GM12873 (cell line): ENCODE results near the gene ABCB11.

Source experiments
- CTCF ChIP-seq: IDR thresholded peaks from 2 replicates; pipeline ENCODE4 v1.5.1; 2012; ENCODE audit warnings: low read depth, mild to moderate bottlenecking, moderate library complexity, low read length, control low read depth; ENCODE audit not compliant: insufficient read depth; ENCODE audit errors: missing control alignments

The ABCB11 gene

GRCh38 chr2:169049142-169049541 is 18.0 kb upstream of the ABCB11 start:
- no peak for TF ChIP-seq CTCF

GRCh38 chr2:169047256-169048250 is 16.4 kb upstream of the ABCB11 start:
- TF ChIP-seq CTCF = no peak

GRCh38 chr2:169046440-169047151 is 15.5 kb upstream of the ABCB11 start:
- no peak for TF ChIP-seq CTCF

- no peak for TF ChIP-seq CTCF
These were observed 11.7 kb upstream of the ABCB11 start for GRCh38 chr2:169042856-169043255.

- no peak for TF ChIP-seq CTCF
These were observed 10.5 kb upstream of the ABCB11 start for GRCh38 chr2:169041594-169041993.

GRCh38 chr2:169039702-169040101 is 8.6 kb upstream of the ABCB11 start:
- TF ChIP-seq CTCF = no peak

GRCh38 chr2:169038338-169038757 is 7.2 kb upstream of the ABCB11 start:
- no peak for TF ChIP-seq CTCF
